ENCODE data around the gene SMARCD2. TPM values are rescaled to one million over a fixed set of nuclear protein-coding genes. Genes with fewer than 3 reads are reported as not detected.
"Not testable (repeated sequence)": the region's sequence is repeated elsewhere in the genome, so short reads cannot be mapped to it uniquely, and the experiment has no call there.

SMARCD2 gene
- total RNA-seq, 1 experiment from 2014 or later, result 50.6 TPM

DNA sequence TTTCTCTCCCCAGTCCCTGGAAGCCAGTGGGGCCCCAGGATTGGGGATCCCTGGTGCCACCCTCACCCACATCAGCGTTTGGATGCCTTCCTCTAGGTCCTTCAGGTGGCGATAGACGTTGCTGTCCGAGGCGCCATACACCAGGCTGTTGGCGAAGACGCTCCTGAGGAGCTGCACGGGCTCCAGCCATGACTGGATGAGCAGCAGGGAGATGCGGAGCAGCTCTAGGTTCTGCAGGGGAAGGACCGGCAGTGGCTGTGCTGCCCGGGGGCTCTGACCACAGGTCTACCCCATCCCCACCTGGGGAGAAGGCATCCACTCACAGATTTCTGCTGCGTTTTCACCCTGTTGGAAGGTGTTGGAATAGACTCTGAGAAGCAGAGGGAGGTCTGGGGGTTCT is 38.2 kb upstream of the SMARCD2 start:
- intact Hi-C loops (cut with micrococcal nuclease; ENCODE audit: unreplicated experiment), result no loop called here
- no TSS peak for BruUV-seq (replicated peaks)
- H3K4me1 Mint-ChIP-seq (ENCODE audit: low read depth, unreplicated experiment), result no peaks in the 10 kb centered on the region
- CTCF ChIA-PET, result no interaction called here
- no peak overlapping the region for H3K4me3 Mint-ChIP-seq (ENCODE audit: low read depth, unreplicated experiment)
- H3K27ac Mint-ChIP-seq (ENCODE audit: unreplicated experiment), result no peak overlapping the region
- no peak for DNase-seq
- peaks cover 49% of the 10 kb centered on the region for H3K27me3 Mint-ChIP-seq (ENCODE audit: unreplicated experiment)
- H3K36me3 Mint-ChIP-seq (ENCODE audit: insufficient read depth, unreplicated experiment), result no peaks in the 10 kb centered on the region
- TF ChIP-seq, protein P1, sequence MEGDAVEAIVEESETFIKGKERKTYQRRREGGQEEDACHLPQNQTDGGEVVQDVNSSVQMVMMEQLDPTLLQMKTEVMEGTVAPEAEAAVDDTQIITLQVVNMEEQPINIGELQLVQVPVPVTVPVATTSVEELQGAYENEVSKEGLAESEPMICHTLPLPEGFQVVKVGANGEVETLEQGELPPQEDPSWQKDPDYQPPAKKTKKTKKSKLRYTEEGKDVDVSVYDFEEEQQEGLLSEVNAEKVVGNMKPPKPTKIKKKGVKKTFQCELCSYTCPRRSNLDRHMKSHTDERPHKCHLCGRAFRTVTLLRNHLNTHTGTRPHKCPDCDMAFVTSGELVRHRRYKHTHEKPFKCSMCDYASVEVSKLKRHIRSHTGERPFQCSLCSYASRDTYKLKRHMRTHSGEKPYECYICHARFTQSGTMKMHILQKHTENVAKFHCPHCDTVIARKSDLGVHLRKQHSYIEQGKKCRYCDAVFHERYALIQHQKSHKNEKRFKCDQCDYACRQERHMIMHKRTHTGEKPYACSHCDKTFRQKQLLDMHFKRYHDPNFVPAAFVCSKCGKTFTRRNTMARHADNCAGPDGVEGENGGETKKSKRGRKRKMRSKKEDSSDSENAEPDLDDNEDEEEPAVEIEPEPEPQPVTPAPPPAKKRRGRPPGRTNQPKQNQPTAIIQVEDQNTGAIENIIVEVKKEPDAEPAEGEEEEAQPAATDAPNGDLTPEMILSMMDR (IDR thresholded peaks at IDR 0.05; ENCODE audit: unreplicated experiment), result no peak
- H3K9me3 Mint-ChIP-seq (ENCODE audit: low read depth, unreplicated experiment), result no peaks in the 10 kb centered on the region

DNA sequence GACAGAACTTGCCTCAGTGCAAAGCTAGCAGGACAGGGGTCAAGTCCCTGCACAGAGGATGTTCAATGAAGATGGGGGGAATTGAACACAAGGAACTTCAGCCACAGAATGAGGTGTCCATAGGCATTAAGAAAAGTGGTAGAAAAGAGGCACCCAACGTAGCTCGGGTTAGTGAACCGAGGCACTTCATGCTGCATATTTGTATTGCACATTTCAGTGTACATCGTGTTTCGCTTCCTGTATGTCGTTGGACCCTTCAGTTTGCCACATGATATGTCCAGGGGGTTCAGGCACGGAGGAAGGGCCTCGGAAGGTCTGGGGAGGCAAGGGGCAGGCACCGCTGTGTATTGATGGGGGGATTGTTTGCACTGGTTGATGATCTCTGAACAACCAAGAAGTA is 35.9 kb upstream of the SMARCD2 start:
- CTCF ChIA-PET; H3K4me1 Mint-ChIP-seq (ENCODE audit: low read depth, unreplicated experiment); BruUV-seq (replicated peaks); intact Hi-C loops (cut with micrococcal nuclease; ENCODE audit: unreplicated experiment); DNase-seq; H3K4me3 Mint-ChIP-seq (ENCODE audit: low read depth, unreplicated experiment); H3K27ac Mint-ChIP-seq (ENCODE audit: unreplicated experiment); H3K9me3 Mint-ChIP-seq (ENCODE audit: low read depth, unreplicated experiment); H3K36me3 Mint-ChIP-seq (ENCODE audit: insufficient read depth, unreplicated experiment): not testable (repeated sequence)
- H3K27me3 Mint-ChIP-seq (ENCODE audit: unreplicated experiment), result peaks cover 61% of the 10 kb centered on the region

DNA sequence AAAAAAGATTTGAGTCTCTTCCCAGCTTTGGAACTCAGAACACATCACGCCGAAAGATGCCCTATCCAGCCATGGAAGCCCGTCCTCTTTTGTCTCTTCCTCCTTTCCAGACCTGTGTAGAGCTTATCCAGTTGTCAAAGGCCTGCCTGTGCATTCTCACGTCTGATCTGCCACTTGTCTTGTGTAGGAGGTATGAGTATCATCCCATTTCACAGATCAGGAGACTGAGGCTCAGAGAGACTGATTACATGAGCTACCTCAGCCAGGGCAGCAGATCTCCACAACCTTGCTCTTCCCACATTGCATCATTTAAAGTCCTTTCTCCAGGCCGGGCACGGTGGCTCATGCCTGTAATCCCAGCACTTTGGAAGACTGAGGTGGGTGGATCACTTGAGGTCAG is 32.2 kb upstream of the SMARCD2 start:
- H3K4me3 Mint-ChIP-seq (ENCODE audit: low read depth, unreplicated experiment); DNase-seq; H3K27ac Mint-ChIP-seq (ENCODE audit: unreplicated experiment); H3K36me3 Mint-ChIP-seq (ENCODE audit: insufficient read depth, unreplicated experiment); BruUV-seq (replicated peaks); H3K4me1 Mint-ChIP-seq (ENCODE audit: low read depth, unreplicated experiment); H3K9me3 Mint-ChIP-seq (ENCODE audit: low read depth, unreplicated experiment); intact Hi-C loops (cut with micrococcal nuclease; ENCODE audit: unreplicated experiment): not testable (repeated sequence)
- peaks cover 42% of the 10 kb centered on the region for H3K27me3 Mint-ChIP-seq (ENCODE audit: unreplicated experiment)
- CTCF ChIA-PET, result interaction anchor here (0.6 kb wide), 1 partner anchor 405 kb away, joined by 3 read pairs; no protein-coding TSS in a partner anchor

GRCh38 chr17:63874061-63874626 is 31.7 kb upstream of the SMARCD2 start:
- H3K27ac Mint-ChIP-seq (ENCODE audit: unreplicated experiment); intact Hi-C loops (cut with micrococcal nuclease; ENCODE audit: unreplicated experiment); CTCF ChIA-PET; H3K4me1 Mint-ChIP-seq (ENCODE audit: low read depth, unreplicated experiment); DNase-seq; H3K9me3 Mint-ChIP-seq (ENCODE audit: low read depth, unreplicated experiment); BruUV-seq (replicated peaks); H3K4me3 Mint-ChIP-seq (ENCODE audit: low read depth, unreplicated experiment); H3K36me3 Mint-ChIP-seq (ENCODE audit: insufficient read depth, unreplicated experiment): not testable (repeated sequence)
- H3K27me3 Mint-ChIP-seq (ENCODE audit: unreplicated experiment), result peaks cover 42% of the 10 kb centered on the region

- CTCF ChIA-PET; BruUV-seq (replicated peaks); H3K9me3 Mint-ChIP-seq (ENCODE audit: low read depth, unreplicated experiment); H3K27ac Mint-ChIP-seq (ENCODE audit: unreplicated experiment); H3K4me1 Mint-ChIP-seq (ENCODE audit: low read depth, unreplicated experiment); H3K4me3 Mint-ChIP-seq (ENCODE audit: low read depth, unreplicated experiment); intact Hi-C loops (cut with micrococcal nuclease; ENCODE audit: unreplicated experiment); H3K36me3 Mint-ChIP-seq (ENCODE audit: insufficient read depth, unreplicated experiment); DNase-seq: not testable (repeated sequence)
- peaks cover 40% of the 10 kb centered on the region for H3K27me3 Mint-ChIP-seq (ENCODE audit: unreplicated experiment)
Observed at GRCh38 chr17:63873577-63873976, 31.1 kb upstream of the SMARCD2 start, which contains the start of gene CSH2. Gene CSH2 (minus strand): TSS chr17:63873677. CDS start chr17:63873614, 63 bp downstream.

DNA sequence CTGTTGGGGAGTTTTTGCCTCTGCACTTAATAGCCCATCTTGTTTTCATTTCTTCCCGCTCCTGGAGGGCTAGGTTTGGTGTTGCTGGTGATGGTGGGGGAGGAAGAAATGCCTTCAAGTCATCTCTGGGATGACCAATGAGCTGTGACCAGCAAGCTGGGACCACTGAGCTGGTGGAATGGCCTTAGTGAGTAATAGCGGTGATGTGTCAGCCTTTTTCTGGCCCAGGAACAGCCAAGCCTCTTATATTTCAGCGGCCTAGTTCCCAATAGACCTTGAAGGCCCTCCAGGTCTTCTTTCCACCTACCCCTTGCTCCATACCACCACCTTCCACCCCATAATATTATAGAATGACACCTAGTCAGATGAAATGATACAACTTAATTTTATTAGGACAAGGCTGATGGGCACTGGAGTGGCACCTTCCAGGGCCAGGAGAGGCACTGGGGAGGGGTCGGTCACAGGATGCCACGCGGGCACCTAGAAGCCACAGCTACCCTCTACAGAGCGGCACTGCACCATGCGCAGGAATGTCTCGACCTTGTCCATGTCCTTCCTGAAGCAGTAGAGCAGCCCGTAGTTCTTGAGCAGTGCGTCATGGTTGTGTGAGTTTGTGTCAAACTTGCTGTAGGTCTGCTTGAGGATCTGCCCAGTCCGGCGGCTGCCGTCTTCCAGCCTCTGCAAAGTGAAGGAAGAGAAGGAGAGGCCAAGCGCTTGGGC is 29.3 kb upstream of the SMARCD2 start:
- H3K36me3 Mint-ChIP-seq (ENCODE audit: insufficient read depth, unreplicated experiment); H3K4me1 Mint-ChIP-seq (ENCODE audit: low read depth, unreplicated experiment); DNase-seq; H3K9me3 Mint-ChIP-seq (ENCODE audit: low read depth, unreplicated experiment); H3K4me3 Mint-ChIP-seq (ENCODE audit: low read depth, unreplicated experiment); BruUV-seq (replicated peaks); CTCF ChIA-PET; H3K27ac Mint-ChIP-seq (ENCODE audit: unreplicated experiment); intact Hi-C loops (cut with micrococcal nuclease; ENCODE audit: unreplicated experiment): not testable (repeated sequence)
- peaks cover 27% of the 10 kb centered on the region for H3K27me3 Mint-ChIP-seq (ENCODE audit: unreplicated experiment)

DNA sequence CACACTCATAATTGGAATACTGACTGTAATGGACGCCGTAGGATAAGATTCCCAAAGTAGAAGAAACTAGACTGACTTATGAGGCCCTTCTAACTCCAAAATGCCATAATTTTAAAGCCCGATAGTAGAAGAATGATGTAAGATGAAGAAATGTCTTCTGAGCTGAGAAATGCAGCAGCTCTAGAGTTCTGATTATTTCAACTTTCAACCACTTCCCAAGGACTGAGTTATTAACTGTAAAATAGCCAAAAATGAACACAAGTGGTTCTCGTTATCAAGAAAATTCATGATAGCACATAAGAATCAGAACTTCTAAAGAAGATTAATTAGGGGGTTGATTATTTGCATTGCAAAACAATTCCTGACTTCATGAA is 27.8 kb upstream of the SMARCD2 start:
- H3K4me1 Mint-ChIP-seq (ENCODE audit: low read depth, unreplicated experiment); H3K36me3 Mint-ChIP-seq (ENCODE audit: insufficient read depth, unreplicated experiment); DNase-seq; H3K9me3 Mint-ChIP-seq (ENCODE audit: low read depth, unreplicated experiment); CTCF ChIA-PET; H3K27ac Mint-ChIP-seq (ENCODE audit: unreplicated experiment); intact Hi-C loops (cut with micrococcal nuclease; ENCODE audit: unreplicated experiment); BruUV-seq (replicated peaks); H3K4me3 Mint-ChIP-seq (ENCODE audit: low read depth, unreplicated experiment): not testable (repeated sequence)
- H3K27me3 Mint-ChIP-seq (ENCODE audit: unreplicated experiment), result peaks cover 19% of the 10 kb centered on the region

DNA sequence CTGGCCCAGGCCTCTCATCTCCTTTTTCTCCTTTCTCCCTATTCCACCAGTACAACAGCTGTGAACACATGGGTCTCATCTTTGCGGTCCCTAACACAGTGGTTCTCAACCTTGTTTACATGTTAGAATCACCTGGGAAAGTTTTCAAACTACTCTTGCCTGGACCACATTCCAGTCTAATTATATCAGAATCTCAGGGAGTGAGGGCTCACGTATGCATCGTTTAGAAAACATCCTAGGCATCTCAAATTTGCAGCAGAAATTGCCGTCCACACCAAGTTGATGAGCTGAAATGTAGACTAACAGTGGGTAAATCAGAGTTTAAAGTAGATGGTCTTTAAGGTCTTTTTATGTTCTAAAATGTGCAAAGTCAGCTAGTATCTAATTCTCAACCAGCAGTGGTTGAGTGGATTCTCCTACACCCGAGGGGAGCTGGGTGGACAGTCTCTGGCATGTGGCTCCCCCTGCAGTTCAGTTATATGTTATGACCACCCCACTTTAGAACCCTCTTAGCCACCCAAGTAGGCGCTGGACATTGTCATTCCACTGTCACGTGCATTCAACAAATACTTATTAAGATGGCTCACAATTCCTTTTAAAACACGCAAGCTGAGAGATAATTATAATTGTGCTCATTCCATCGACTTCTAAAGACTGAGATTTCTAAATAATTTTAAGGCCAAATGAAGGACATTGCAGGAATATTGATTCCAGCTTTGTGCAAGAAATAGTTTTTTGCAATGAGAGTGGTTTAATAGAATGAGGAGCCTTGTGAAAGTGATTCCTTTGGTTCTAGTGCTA is 27.2 kb upstream of the SMARCD2 start:
- H3K4me1 Mint-ChIP-seq (ENCODE audit: low read depth, unreplicated experiment); H3K27ac Mint-ChIP-seq (ENCODE audit: unreplicated experiment); BruUV-seq (replicated peaks); H3K4me3 Mint-ChIP-seq (ENCODE audit: low read depth, unreplicated experiment); H3K36me3 Mint-ChIP-seq (ENCODE audit: insufficient read depth, unreplicated experiment); H3K9me3 Mint-ChIP-seq (ENCODE audit: low read depth, unreplicated experiment); DNase-seq; intact Hi-C loops (cut with micrococcal nuclease; ENCODE audit: unreplicated experiment): not testable (repeated sequence)
- CTCF ChIA-PET, result interaction anchor here (0.6 kb wide), 1 partner anchor 10 kb away, joined by 3 read pairs; no protein-coding TSS in a partner anchor
- peaks cover 13% of the 10 kb centered on the region for H3K27me3 Mint-ChIP-seq (ENCODE audit: unreplicated experiment)

DNA sequence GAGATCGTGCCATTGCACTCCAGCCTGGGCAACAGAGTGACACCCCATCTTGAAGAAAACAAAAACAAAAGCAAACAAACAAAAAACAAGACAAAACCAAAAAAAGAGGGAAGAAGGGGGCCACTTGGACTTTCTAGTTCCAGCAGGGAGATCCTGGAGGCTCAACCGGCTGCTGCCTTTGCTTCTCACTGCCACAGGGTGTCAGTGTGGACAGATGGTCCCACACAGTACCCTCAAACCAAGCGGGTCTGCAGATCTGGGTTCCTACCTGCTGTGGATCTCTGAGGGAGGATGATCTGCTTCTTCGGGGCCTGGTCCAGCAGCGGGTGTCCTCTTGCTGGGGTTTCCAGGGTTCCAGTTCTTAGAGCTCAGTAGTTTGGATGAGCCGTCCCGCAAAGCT is 24.1 kb upstream of the SMARCD2 start:
- BruUV-seq (replicated peaks); H3K4me3 Mint-ChIP-seq (ENCODE audit: low read depth, unreplicated experiment); H3K27ac Mint-ChIP-seq (ENCODE audit: unreplicated experiment); H3K4me1 Mint-ChIP-seq (ENCODE audit: low read depth, unreplicated experiment); H3K9me3 Mint-ChIP-seq (ENCODE audit: low read depth, unreplicated experiment); DNase-seq; intact Hi-C loops (cut with micrococcal nuclease; ENCODE audit: unreplicated experiment); H3K36me3 Mint-ChIP-seq (ENCODE audit: insufficient read depth, unreplicated experiment): not testable (repeated sequence)
- CTCF ChIA-PET, result interaction anchor here (0.7 to 1.1 kb wide), 2 partner anchors 23 to 35 kb away, joined by 3 to 4 read pairs; no protein-coding TSS in a partner anchor
- peaks cover 11% of the 10 kb centered on the region for H3K27me3 Mint-ChIP-seq (ENCODE audit: unreplicated experiment)
